Gastrocnemius medialis (tissue), 4 donors: ENCODE results near the gene POLD3.

ENCODE experiments used
- POLR2A ChIP-seq, 2 donors: fragments of 450-650 bp; IDR thresholded peaks; one replicate each; pipeline ENCODE4 v1.6.1; 2017; ENCODE audit warnings: antibody characterized with exemption in 2 of 2, mild to moderate bottlenecking in 2 of 2, moderate library complexity in 2 of 2
- TF ChIP-seq, protein P1 (sequence below), 5 experiments: fragments of 450-650 bp in 3 of 5; fragments of 200-600 bp in 2 of 5; sonication (generic) in 2 of 5; IDR thresholded peaks in 4 of 5; conservative IDR thresholded peaks in 1 of 5; 1 replicate in 4 of 5; 2 replicates in 1 of 5; pipeline ENCODE4 v1.5.1; 2016 to 2019; ENCODE audit warnings: antibody characterized with exemption in 5 of 5, mild to moderate bottlenecking in 3 of 5, moderate library complexity in 3 of 5

DNA sequence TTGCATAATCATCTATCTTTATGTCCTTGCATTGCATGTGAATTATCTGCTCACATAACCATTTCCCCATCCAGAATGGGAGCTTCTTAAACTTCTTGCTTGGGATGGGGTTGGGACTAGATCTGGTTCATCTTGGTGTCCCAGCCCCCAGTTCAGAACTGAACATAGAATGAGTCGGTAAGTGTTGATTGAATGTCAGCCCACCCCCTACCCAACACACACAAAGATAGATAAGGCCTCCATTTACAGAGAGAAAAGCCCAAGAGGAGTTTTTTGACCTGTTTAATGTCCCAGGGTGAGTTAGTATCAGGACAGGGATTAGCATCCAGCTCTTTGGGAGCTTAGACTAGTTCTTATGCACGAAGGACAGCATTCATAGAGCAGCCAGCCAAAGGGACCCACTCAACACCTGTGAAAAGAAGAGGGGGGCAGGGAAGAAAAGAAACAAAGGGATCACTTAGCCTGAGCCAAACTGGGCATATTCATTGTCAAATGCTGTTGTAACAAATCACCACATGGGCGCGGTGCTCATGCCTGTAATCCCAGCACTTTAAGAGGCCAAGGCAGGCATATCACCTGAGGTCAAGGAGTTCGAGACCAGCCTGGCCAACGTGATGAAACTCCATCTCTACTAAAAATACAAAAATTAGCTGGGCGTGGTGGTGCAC is 81.4 kb downstream of the POLD3 start:
- TF ChIP-seq, protein P1, sequence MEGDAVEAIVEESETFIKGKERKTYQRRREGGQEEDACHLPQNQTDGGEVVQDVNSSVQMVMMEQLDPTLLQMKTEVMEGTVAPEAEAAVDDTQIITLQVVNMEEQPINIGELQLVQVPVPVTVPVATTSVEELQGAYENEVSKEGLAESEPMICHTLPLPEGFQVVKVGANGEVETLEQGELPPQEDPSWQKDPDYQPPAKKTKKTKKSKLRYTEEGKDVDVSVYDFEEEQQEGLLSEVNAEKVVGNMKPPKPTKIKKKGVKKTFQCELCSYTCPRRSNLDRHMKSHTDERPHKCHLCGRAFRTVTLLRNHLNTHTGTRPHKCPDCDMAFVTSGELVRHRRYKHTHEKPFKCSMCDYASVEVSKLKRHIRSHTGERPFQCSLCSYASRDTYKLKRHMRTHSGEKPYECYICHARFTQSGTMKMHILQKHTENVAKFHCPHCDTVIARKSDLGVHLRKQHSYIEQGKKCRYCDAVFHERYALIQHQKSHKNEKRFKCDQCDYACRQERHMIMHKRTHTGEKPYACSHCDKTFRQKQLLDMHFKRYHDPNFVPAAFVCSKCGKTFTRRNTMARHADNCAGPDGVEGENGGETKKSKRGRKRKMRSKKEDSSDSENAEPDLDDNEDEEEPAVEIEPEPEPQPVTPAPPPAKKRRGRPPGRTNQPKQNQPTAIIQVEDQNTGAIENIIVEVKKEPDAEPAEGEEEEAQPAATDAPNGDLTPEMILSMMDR (IDR thresholded peaks at IDR 0.05 in 4 of 5, conservative IDR thresholded peaks at IDR 0.05 in 1 of 5) = no peak
- no peak for TF ChIP-seq POLR2A (IDR thresholded peaks at IDR 0.05)
